GM12878 (cell line): ENCODE data around the gene TRIM37. TPM values are rescaled to one million over a fixed set of nuclear protein-coding genes. Genes with fewer than 3 reads are reported as not detected.

Experiments
- ATAC-seq: fragments of 200-7000 bp; cut with Tn5 transposase; 3 replicates; pipeline ENCODE4 v1.9.1; 2020; ENCODE audit warnings: mild to moderate bottlenecking, moderate library complexity
- BruUV-seq: library from RNA; stranded (reverse); fragments of 400-500 nt; replicated peaks from 2 replicates; lab custom pipeline; 2021; lab: Mats Ljungman, UMichigan
- CTCF ChIA-PET: fragments of 300-600 bp; sonication (Branson Sonifier 250); formaldehyde crosslinking; extraction: SDS; loops from one replicate; lab custom pipeline; 2021; ENCODE audit warnings: inconsistent platforms; lab: Yijun Ruan, JAX
- POLR2A ChIA-PET: fragments of 350-600 bp; formaldehyde crosslinking; extraction: SDS; loops from one replicate; lab custom pipeline; 2021; ENCODE audit warnings: inconsistent platforms; lab: Charles Lee
- RAD21 ChIA-PET: fragments of 300-600 bp; sonication (Branson Sonifier 250); formaldehyde crosslinking; loops from one replicate; lab custom pipeline; 2023; ENCODE audit warnings: antibody characterized with exemption; ENCODE audit not compliant: unreplicated experiment; lab: Charles Lee
- SMC1A ChIA-PET: fragments of 300-600 bp; sonication (Branson Sonifier 250); formaldehyde crosslinking; loops from one replicate; lab custom pipeline; 2023; ENCODE audit not compliant: unreplicated experiment, uncharacterized antibody; lab: Charles Lee
- DNase-seq: peaks from one replicate; pipeline ENCODE4 v3.0.0-alpha.2; 2011; ENCODE audit warnings: low read depth, low spot score
- FAIRE-seq: peaks from 3 replicates; lab custom pipeline; 2011; peaks lifted over from hg19 to GRCh38; lab: Jason Lieb, UNC
- H2AFZ ChIP-seq: 2 replicates; pipeline ENCODE4 v1.6.0; 2011; ENCODE audit warnings: low read depth, low read length, control low read depth; ENCODE audit not compliant: control insufficient read depth
- H3K27ac ChIP-seq: 2 replicates; pipeline ENCODE4 v1.5.1; 2011; ENCODE audit warnings: control low read depth; ENCODE audit not compliant: control insufficient read depth, insufficient read depth
- H3K27me3 ChIP-seq, 2 experiments: replicated peaks in 1 of 2; 2 replicates each; pipeline versions ENCODE4 v1.6.0 to v1.6.1; 2011; ENCODE audit warnings: low read length in 1 of 2; ENCODE audit not compliant: control insufficient read depth in 2 of 2, insufficient read depth in 2 of 2
- H3K36me3 ChIP-seq, 2 experiments: 2 replicates each; pipeline ENCODE4 v1.5.1; 2011; ENCODE audit warnings: low read length in 1 of 2; ENCODE audit not compliant: control insufficient read depth in 2 of 2, insufficient read depth in 2 of 2
- H3K4me1 ChIP-seq: 2 replicates; pipeline ENCODE4 v1.6.1; 2011; ENCODE audit warnings: mild to moderate bottlenecking, low read length, moderate library complexity, mixed read lengths; ENCODE audit not compliant: control insufficient read depth, insufficient read depth
- H3K4me2 ChIP-seq: 2 replicates; pipeline ENCODE4 v1.6.0; 2011; ENCODE audit warnings: control low read depth; ENCODE audit not compliant: control insufficient read depth, insufficient read depth
- H3K4me3 ChIP-seq: fragments of 200-600 bp; sonication (generic); 2 replicates; pipeline ENCODE4 v1.5.1; 2016
- H3K79me2 ChIP-seq: 2 replicates; pipeline ENCODE4 v1.6.0; 2011; ENCODE audit warnings: low read length; ENCODE audit not compliant: control insufficient read depth, insufficient read depth
- H3K9ac ChIP-seq: 2 replicates; pipeline ENCODE4 v1.8.0; 2011; ENCODE audit warnings: low read length, control low read depth, mixed read lengths; ENCODE audit not compliant: control insufficient read depth, insufficient read depth
- H3K9me3 ChIP-seq: replicated peaks from 3 replicates; pipeline ENCODE4 v1.5.1; 2011; ENCODE audit warnings: mild to moderate bottlenecking, low read length; ENCODE audit not compliant: control insufficient read depth, insufficient read depth
- H4K20me1 ChIP-seq: 2 replicates; pipeline ENCODE4 v1.6.0; 2011; ENCODE audit not compliant: control insufficient read depth, insufficient read depth
- HCFC1 ChIP-seq: fragments of 150-350 bp; IDR thresholded peaks from 2 replicates; pipeline ENCODE4 v1.6.1; 2014; ENCODE audit warnings: low read length
- HDAC2 ChIP-seq: fragments of 200-600 bp; sonication (generic); IDR thresholded peaks from 2 replicates; pipeline ENCODE4 v1.6.1; 2017
- KAT2A ChIP-seq: conservative IDR thresholded peaks from 2 replicates; pipeline ENCODE4 v1.6.1; 2011; ENCODE audit warnings: low read depth, low read length; ENCODE audit not compliant: control insufficient read depth
- NFXL1 ChIP-seq: fragments of 450-650 bp; IDR thresholded peaks from 2 replicates; pipeline ENCODE4 v1.6.1; 2017; ENCODE audit warnings: antibody characterized with exemption, mild to moderate bottlenecking, borderline replicate concordance
- POU2F2 ChIP-seq: IDR thresholded peaks from 3 replicates; pipeline ENCODE4 v1.6.1; 2011; ENCODE audit warnings: low read depth, mild to moderate bottlenecking, low read length, borderline replicate concordance
- RAD21 ChIP-seq: IDR thresholded peaks from 2 replicates; pipeline ENCODE4 v1.6.1; 2011; ENCODE audit warnings: mild to moderate bottlenecking, low read depth, low read length, moderate library complexity; ENCODE audit not compliant: insufficient read depth
- SMAD1 ChIP-seq: fragments of 450-650 bp; IDR thresholded peaks from 2 replicates; pipeline ENCODE4 v1.6.1; 2018; ENCODE audit warnings: mild to moderate bottlenecking, low read depth; ENCODE audit not compliant: partially characterized antibody
- SMC3 ChIP-seq: IDR thresholded peaks from 2 replicates; pipeline ENCODE4 v1.6.1; 2011; ENCODE audit warnings: low read length, improper control_type of control experiment, borderline replicate concordance
- SREBF1 ChIP-seq: IDR thresholded peaks from 2 replicates; pipeline ENCODE4 v1.6.1; 2012; ENCODE audit warnings: mild to moderate bottlenecking, low read length
- STAT1 ChIP-seq: fragments of 450-650 bp; conservative IDR thresholded peaks from 2 replicates; pipeline ENCODE4 v1.6.1; 2014; ENCODE audit warnings: antibody characterized with exemption, mild to moderate bottlenecking
- SUZ12 ChIP-seq: fragments of 200-600 bp; sonication (generic); IDR thresholded peaks from one replicate; pipeline ENCODE4 v1.6.1; 2018; ENCODE audit warnings: antibody characterized with exemption, mild to moderate bottlenecking; ENCODE audit not compliant: unreplicated experiment
- ZNF384 ChIP-seq: IDR thresholded peaks from 2 replicates; pipeline ENCODE4 v1.6.1; 2012; ENCODE audit warnings: low read depth, mild to moderate bottlenecking, low read length, improper control_type of control experiment, borderline replicate concordance
- WGBS: methylation state at CpG from one replicate; pipeline ENCODE4 v1.1.6; 2016; ENCODE audit warnings: low lambda C conversion rate; ENCODE audit not compliant: insufficient replicate concordance, insufficient coverage; ENCODE audit errors: missing lambda C conversion rate; 5-methylcytosine and 5-hydroxymethylcytosine counted together
- in situ Hi-C: fragments of 300-500 bp; cut with MboI; formaldehyde crosslinking; loops from 9 replicates; pipeline ENCODE4 v1.14.3; 2018; ENCODE audit warnings: mixed read lengths
- intact Hi-C: fragments of 100-400 bp; cut with micrococcal nuclease; formaldehyde crosslinking; loops from one replicate; pipeline ENCODE4 v1.14.2; 2022; ENCODE audit not compliant: unreplicated experiment
- polyA plus RNA-seq, 11 experiments: library from polyadenylated mRNA; depleted of rRNA in 4 of 11; unstranded in 6 of 11; stranded (reverse) in 5 of 11; fragments of >200 nt; fragmentation: Nextera tagmentation in 4 of 11; fragmentation: Illumina TruSeq in 1 of 11; extraction: Ambion mirVana in 4 of 11; extraction: Trizol in 1 of 11; gene quantifications; 1 replicate in 1 of 11; 2 replicates in 10 of 11; pipeline versions ENCODE4 v1.2.1 to v1.2.3, GENCODE V29; 2011 to 2016; ENCODE audit warnings: inconsistent platforms in 2 of 11, missing spikeins in 2 of 11, low read depth in 1 of 11
- total RNA-seq, 4 experiments: library from RNA; depleted of rRNA in 3 of 4; stranded (reverse); fragments of >200 nt in 3 of 4; fragmentation: Illumina TruSeq in 1 of 4; extraction: Trizol in 1 of 4; gene quantifications; 2 replicates each; pipeline versions ENCODE4 v1.2.1 to v1.2.3, GENCODE V29; 2013 to 2021

The TRIM37 gene
- total and polyA plus RNA-seq, 10 of the 15 experiments (the other 5 are each of a cell fraction or from before 2014, with no cell fraction given) = 4.8 to 20.6 (median 18.1) TPM

DNA sequence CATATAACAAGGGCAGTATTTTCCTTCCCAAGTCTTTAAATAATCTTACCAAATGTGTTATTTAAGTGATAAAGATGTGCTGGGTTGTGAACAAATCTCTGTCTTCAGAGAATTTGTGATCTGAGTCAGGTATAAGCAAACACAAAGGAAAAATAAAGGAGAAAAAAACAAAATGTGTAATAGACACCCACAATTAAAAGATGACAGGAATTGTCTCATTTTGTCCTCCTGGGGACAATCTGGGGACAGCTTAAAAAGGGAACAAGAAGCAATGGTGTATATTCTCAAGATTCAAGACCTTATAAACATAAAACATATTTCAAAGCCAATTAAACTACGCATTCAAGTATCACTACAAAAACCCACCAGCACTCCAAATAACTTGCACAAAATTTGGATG is 107.2 kb downstream of the TRIM37 start:
- Histone ChIP-seq H3K4me2 (no peak overlapping the region), H3K27ac (no peak overlapping the region), H3K4me1 (peaks cover 18% of the 10 kb centered on the region), H4K20me1 (no peaks in the 10 kb centered on the region), H2AFZ (no peak overlapping the region), H3K9ac (no peak overlapping the region), H3K27me3 (no peaks in the 10 kb centered on the region), H3K79me2 (no peaks in the 10 kb centered on the region; the same call in 1 of the 2 replicates), H3K36me3 (peaks cover 2% of the 10 kb centered on the region in 2 experiments; a peak in 1 of 4 replicates), H3K4me3 (no peak overlapping the region), H3K9me3 (no peaks in the 10 kb centered on the region)
- SMC1A ChIA-PET = interaction anchor here (0.7 to 0.9 kb wide), 2 partner anchors 9 to 34 kb away, joined by 3 read pairs; no protein-coding TSS in a partner anchor
- RAD21 ChIA-PET = no interaction called here
- DNase-seq (no peak), ATAC-seq (no peak), FAIRE-seq (no peak)
- intact Hi-C loops = no loop called here
- WGBS = 45% methylated on average over 1 of the region's 1 CpG
- in situ Hi-C loops = no loop called here
- POLR2A ChIA-PET = interaction anchor here (1.2 kb wide), 1 partner anchor 55 kb away, joined by 4 read pairs; no protein-coding TSS in a partner anchor
- TF ChIP-seq NFXL1 (peak; percentile 22; the same call in 1 of the 2 replicates), RAD21 (no peak)
- no TSS peak for BruUV-seq
- CTCF ChIA-PET = no interaction called here

DNA sequence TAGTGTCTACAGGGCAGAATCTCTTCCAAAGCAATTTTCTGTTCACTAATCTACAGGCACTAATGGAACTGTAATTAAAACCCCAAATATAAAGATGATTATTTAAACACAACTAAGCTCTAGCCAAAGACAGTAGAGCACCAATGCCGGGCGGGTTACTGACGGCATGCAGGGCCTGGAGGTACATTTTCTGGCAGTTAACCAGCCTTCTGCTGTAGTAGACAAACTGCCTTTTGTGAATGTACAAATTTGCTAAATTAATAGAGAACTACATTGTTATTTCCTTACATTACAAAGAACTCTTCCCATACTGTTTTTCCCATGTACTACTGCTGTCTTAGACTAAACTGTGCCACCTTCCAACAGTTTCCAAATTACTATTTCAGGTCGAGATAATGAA is 107.8 kb downstream of the TRIM37 start:
- intact Hi-C loops (no loop called here), in situ Hi-C loops (no loop called here)
- WGBS = 72% methylated on average over 4 of the region's 4 CpGs
- H3K4me3 ChIP-seq = no peak overlapping the region
- H3K27ac ChIP-seq = no peak overlapping the region
- TF ChIP-seq SREBF1 (no peak), SUZ12 (no peak), SMAD1 (no peak), HDAC2 (no peak), KAT2A (no peak), ZNF384 (no peak), STAT1 (no peak), HCFC1 (no peak), POU2F2 (no peak), SMC3 (no peak)
- ATAC-seq = no peak
- BruUV-seq = no TSS peak
- H4K20me1 ChIP-seq = no peaks in the 10 kb centered on the region
- no peaks in the 10 kb centered on the region for H3K27me3 ChIP-seq
- no peak overlapping the region for H2AFZ ChIP-seq
- DNase-seq = no peak
- no peaks in the 10 kb centered on the region for H3K9me3 ChIP-seq
- no peak overlapping the region for H3K9ac ChIP-seq
- H3K79me2 ChIP-seq = no peaks in the 10 kb centered on the region; the same call in 1 of the 2 replicates
- ChIA-PET CTCF (interaction anchor here (1.0 kb wide), 1 partner anchor 33 kb away, joined by 6 read pairs; no protein-coding TSS in a partner anchor), POLR2A (no interaction called here), SMC1A (interaction anchor here (0.6 to 0.7 kb wide), 2 partner anchors 8 to 1047 kb away, joined by 3 read pairs; no protein-coding TSS in a partner anchor), RAD21 (no interaction called here)
- peaks cover 2% of the 10 kb centered on the region in 2 experiments; a peak in 1 of 4 replicates for H3K36me3 ChIP-seq
- H3K4me2 ChIP-seq = no peak overlapping the region
- H3K4me1 ChIP-seq = peaks cover 18% of the 10 kb centered on the region
- no peak for FAIRE-seq
